Measurements from ENCODE around the gene HDAC4.

The HDAC4 gene

GRCh38 chr2:239306274-239307220, 94.3 kb downstream of the HDAC4 start:
- WGBS (ENCODE audit: insufficient coverage, insufficient read length): no CpG with 5 or more reads among the region's 25 CpGs

DNA sequence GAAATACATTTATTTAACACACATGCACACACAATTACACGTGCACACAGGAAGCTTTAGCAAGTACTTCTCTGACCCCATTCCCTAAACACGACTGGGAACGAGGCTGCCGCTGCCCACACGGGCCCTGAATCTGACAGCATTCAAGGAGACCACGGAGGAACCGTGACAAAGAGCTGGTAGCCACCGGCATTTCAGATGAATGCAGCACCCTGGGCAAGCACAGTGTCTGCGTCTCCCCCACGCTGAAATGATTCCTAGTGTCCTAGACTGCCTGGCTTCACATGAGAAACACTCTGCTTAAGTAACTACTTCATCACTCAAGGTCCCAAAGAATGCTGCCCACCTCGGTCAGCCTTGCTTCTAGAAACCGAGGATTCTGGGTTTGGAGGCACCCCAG, 95.0 kb downstream of the HDAC4 start:
- Histone ChIP-seq H3K4me1 (ENCODE audit: control insufficient read depth, insufficient read depth, low read length) (peaks cover 3% of the 10 kb centered on the region; the same call in 1 of the 2 replicates), H3K9me3 (ENCODE audit: control insufficient read depth, insufficient read depth, low read length) (no peaks in the 10 kb centered on the region), H3K4me3 (ENCODE audit: low read length) (no peak overlapping the region), H3K27me3 (ENCODE audit: control insufficient read depth, insufficient read depth, low read length) (no peaks in the 10 kb centered on the region), H3K27ac (ENCODE audit: low read length) (no peak overlapping the region), H3K36me3 (ENCODE audit: control insufficient read depth, insufficient read depth, low read length) (no peaks in the 10 kb centered on the region)
- no CpG with 5 or more reads among the region's 12 CpGs for WGBS (ENCODE audit: insufficient coverage, insufficient read length)
- no peak for DNase-seq (ENCODE audit: low read depth, low spot score)

More at GRCh38 chr2:239306274-239307220, 94.3 kb downstream of the HDAC4 start:
- H3K4me3 ChIP-seq (ENCODE audit: low read length): no peak overlapping the region
- peaks cover 3% of the 10 kb centered on the region; the same call in 1 of the 2 replicates for H3K4me1 ChIP-seq (ENCODE audit: control insufficient read depth, insufficient read depth, low read length)
- H3K27me3 ChIP-seq (ENCODE audit: control insufficient read depth, insufficient read depth, low read length): no peaks in the 10 kb centered on the region
- no peak for DNase-seq (ENCODE audit: low read depth, low spot score)
- H3K27ac ChIP-seq (ENCODE audit: low read length): no peak overlapping the region
- H3K36me3 ChIP-seq (ENCODE audit: control insufficient read depth, insufficient read depth, low read length): no peaks in the 10 kb centered on the region
- no peaks in the 10 kb centered on the region for H3K9me3 ChIP-seq (ENCODE audit: control insufficient read depth, insufficient read depth, low read length)

DNA sequence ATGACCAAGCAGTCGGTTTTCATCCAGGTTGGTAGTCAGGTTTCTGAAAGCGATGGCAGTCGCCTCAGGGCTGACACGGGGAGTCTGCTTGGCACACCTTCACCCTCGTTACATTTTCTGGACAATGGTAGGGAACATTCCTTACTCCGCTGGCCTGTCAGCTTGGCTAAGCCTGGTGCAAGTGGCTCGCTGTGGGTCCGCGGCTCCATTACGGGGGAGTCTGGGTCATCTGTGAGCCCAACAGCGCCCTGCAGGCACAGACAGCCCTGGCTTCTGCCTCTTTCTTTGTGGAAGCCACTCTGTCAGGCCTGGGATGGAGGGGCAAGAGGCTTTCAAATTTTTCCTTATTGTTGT, 95.6 kb downstream of the HDAC4 start:
- H3K27ac ChIP-seq (ENCODE audit: low read length): no peak overlapping the region

DNA sequence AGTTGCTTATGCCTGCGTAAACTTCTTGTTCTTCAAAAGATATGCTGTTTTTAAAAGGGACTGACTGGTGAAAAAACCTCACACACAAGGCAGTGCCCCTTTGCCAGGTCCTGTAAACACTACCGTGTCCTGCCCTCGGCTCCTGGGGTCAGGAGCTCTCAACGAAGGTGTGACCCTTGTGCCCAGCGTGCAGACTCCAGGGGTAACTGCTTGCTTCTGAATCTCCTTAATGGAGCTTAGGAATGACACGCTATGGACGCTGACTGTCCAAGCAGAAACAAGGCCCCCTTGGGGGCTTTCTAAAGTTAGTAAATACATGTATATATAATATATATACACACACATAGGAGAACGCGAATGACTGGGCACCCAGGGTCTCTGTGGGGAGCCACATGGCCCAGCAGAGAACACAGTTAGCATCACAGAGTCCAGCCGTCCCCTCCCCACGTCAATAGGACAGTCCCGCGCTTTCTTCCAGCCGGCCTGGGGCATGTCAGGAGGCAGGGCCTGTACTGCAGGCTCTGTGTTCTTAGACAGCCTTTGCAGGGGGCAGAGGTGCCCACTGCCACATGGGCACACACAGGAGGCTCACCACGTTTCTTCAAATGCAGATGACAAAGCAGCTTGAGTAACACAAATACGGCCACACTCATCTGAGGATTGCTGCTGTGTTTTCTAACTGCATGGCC, 96.1 kb downstream of the HDAC4 start:
- no peaks in the 10 kb centered on the region for H3K9me3 ChIP-seq (ENCODE audit: control insufficient read depth, insufficient read depth, low read length)
- no peak overlapping the region for H3K27ac ChIP-seq (ENCODE audit: low read length)
- no peaks in the 10 kb centered on the region for H3K27me3 ChIP-seq (ENCODE audit: control insufficient read depth, insufficient read depth, low read length)
- H3K4me1 ChIP-seq (ENCODE audit: control insufficient read depth, insufficient read depth, low read length): peaks cover 3% of the 10 kb centered on the region; the same call in 1 of the 2 replicates
- no peaks in the 10 kb centered on the region for H3K36me3 ChIP-seq (ENCODE audit: control insufficient read depth, insufficient read depth, low read length)
- H3K4me3 ChIP-seq (ENCODE audit: low read length): no peak overlapping the region
- DNase-seq (ENCODE audit: low read depth, low spot score): no peak
- no CpG with 5 or more reads among the region's 16 CpGs for WGBS (ENCODE audit: insufficient coverage, insufficient read length)

More for the DNA sequence above, 95.6 kb downstream of the HDAC4 start:
- Histone ChIP-seq H3K27me3 (ENCODE audit: control insufficient read depth, insufficient read depth, low read length) (no peaks in the 10 kb centered on the region), H3K36me3 (ENCODE audit: control insufficient read depth, insufficient read depth, low read length) (no peaks in the 10 kb centered on the region), H3K4me3 (ENCODE audit: low read length) (no peak overlapping the region), H3K9me3 (ENCODE audit: control insufficient read depth, insufficient read depth, low read length) (no peaks in the 10 kb centered on the region), H3K4me1 (ENCODE audit: control insufficient read depth, insufficient read depth, low read length) (peaks cover 3% of the 10 kb centered on the region; the same call in 1 of the 2 replicates)
- WGBS (ENCODE audit: insufficient coverage, insufficient read length): no CpG with 5 or more reads among the region's 11 CpGs
- no peak for DNase-seq (ENCODE audit: low read depth, low spot score)

DNA sequence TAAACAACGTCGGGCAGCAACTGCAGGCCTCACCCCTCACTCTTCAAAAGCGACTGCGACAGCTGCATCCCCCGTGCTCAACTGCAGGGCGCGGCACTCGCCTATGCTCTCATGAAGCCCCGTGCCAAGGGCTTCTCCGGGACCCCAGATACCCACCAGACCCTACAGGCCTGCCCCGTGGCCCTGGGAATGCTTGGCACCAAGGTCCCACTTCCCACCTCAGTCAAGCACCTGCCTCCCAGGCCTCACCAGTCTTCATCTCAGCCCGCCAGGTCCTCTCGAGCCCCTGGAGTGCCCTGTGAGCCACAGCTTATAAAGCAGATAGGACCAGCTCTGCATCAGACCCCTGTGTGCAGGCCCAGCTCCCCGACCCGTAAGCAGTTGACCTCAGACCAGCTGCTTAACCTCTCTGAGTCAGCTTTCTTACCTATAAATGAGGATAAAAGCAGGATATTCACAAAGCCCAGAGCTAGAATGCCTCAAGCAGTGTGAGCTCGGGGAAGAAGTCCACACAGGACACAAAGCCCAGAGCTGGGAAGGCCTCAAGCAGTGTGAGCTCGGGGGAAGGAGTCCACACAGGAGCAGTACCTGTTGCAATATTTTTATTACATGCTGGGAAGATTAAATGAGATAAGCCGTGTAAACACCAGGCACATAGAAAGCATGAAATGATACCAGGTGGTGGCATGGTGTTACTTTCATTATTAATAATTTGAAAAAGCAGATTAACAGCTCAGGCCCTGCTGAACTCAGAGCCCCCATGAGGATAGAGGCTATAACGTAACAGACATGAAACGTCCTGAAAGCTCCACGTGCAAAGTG, 96.9 kb downstream of the HDAC4 start:
- no peaks in the 10 kb centered on the region for H3K27me3 ChIP-seq (ENCODE audit: control insufficient read depth, insufficient read depth, low read length)
- H3K4me1 ChIP-seq (ENCODE audit: control insufficient read depth, insufficient read depth, low read length): peaks cover 3% of the 10 kb centered on the region; the same call in 1 of the 2 replicates
- DNase-seq (ENCODE audit: low read depth, low spot score): no peak
- no peaks in the 10 kb centered on the region for H3K9me3 ChIP-seq (ENCODE audit: control insufficient read depth, insufficient read depth, low read length)
- H3K27ac ChIP-seq (ENCODE audit: low read length): no peak overlapping the region
- no peak overlapping the region for H3K4me3 ChIP-seq (ENCODE audit: low read length)
- no peaks in the 10 kb centered on the region for H3K36me3 ChIP-seq (ENCODE audit: control insufficient read depth, insufficient read depth, low read length)
- no CpG with 5 or more reads among the region's 21 CpGs for WGBS (ENCODE audit: insufficient coverage, insufficient read length)

DNA sequence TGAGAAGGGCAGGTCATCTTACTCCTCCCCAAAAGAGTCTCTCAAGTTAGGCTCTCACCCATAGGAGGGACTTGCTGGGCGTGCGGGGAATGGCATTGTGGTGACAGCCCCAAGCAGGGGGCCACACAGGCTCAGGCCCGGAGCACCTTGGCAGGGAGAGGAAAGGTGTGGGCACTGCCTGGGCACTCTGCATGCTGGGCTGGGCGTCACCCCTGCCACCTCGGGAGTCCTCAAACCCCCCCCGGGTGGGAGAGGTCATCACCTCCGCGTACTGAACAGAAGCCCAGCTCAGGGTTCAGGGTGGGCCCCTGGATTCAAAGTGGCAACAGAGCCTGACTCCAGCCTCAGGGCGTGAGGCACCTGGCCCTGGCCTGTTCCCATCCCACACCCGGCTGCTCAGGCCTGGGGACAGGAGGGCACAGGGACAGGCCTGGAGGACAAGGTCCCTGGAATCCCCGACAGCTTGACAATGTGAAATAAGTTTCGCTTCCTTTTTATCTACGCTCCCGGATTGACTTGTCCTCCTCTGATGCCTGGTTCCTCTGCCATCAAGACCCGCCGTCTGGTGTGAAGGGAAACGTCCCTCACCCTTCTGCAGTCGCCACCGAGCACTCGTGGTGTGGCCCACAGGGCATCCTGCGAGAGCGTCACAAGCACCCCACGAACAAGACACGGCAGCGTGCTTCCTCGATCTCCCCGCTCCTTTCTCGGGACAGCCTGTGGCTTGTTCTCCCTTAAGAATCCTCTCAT, 97.8 kb downstream of the HDAC4 start:
- H3K27ac ChIP-seq (ENCODE audit: low read length): no peak overlapping the region
- WGBS (ENCODE audit: insufficient coverage, insufficient read length): no CpG with 5 or more reads among the region's 28 CpGs
- no peaks in the 10 kb centered on the region for H3K9me3 ChIP-seq (ENCODE audit: control insufficient read depth, insufficient read depth, low read length)
- H3K4me1 ChIP-seq (ENCODE audit: control insufficient read depth, insufficient read depth, low read length): peaks cover 3% of the 10 kb centered on the region; the same call in 1 of the 2 replicates
- no peak overlapping the region for H3K4me3 ChIP-seq (ENCODE audit: low read length)
- H3K27me3 ChIP-seq (ENCODE audit: control insufficient read depth, insufficient read depth, low read length): no peaks in the 10 kb centered on the region
- no peaks in the 10 kb centered on the region for H3K36me3 ChIP-seq (ENCODE audit: control insufficient read depth, insufficient read depth, low read length)
- DNase-seq (ENCODE audit: low read depth, low spot score): no peak

DNA sequence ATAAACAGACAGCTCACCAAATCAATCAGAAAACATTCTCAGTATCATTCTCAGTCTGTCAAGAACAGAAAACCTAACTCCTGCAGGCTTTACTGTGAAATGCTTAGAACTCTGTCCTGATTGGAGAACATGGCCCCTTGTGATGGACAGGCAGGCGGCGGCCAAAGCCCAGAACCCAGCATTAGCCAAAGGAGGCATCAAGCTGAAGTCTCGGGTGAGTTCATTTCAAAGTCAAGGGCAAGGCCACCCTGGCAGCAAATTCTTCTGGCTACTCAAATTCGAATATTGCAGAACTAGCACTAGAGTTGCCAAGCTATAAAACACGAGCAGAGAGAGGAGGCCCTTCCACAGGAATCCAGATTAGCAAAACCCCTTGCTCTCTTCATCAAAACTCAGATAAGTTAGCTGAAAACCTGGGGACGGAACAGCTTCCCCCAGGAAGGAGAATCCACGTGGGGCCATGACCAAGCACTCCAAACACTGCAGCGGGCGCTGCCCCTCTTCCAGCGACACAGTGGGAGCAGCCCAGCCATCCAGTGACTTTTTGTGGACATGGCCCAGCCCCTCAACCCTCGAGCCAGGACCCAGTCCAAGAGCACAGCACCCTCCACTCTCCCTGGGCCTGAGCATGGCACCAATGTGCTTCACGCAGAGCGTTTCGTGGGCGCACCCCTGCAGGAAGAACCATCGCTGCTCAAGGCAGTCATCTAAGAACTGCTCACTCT, 98.6 kb downstream of the HDAC4 start:
- WGBS (ENCODE audit: insufficient coverage, insufficient read length): no CpG with 5 or more reads among the region's 16 CpGs
- Histone ChIP-seq H3K27me3 (ENCODE audit: control insufficient read depth, insufficient read depth, low read length) (no peaks in the 10 kb centered on the region), H3K36me3 (ENCODE audit: control insufficient read depth, insufficient read depth, low read length) (no peaks in the 10 kb centered on the region), H3K4me3 (ENCODE audit: low read length) (no peak overlapping the region), H3K9me3 (ENCODE audit: control insufficient read depth, insufficient read depth, low read length) (no peaks in the 10 kb centered on the region), H3K4me1 (ENCODE audit: control insufficient read depth, insufficient read depth, low read length) (peaks cover 3% of the 10 kb centered on the region; the same call in 1 of the 2 replicates), H3K27ac (ENCODE audit: low read length) (no peak overlapping the region)
- no peak for DNase-seq (ENCODE audit: low read depth, low spot score)

GRCh38 chr2:239300871-239301735, 99.7 kb downstream of the HDAC4 start:
- no peak overlapping the region for H3K4me3 ChIP-seq (ENCODE audit: low read length)
- DNase-seq (ENCODE audit: low read depth, low spot score): no peak
- H3K9me3 ChIP-seq (ENCODE audit: control insufficient read depth, insufficient read depth, low read length): no peaks in the 10 kb centered on the region
- peaks cover 5% of the 10 kb centered on the region for H3K4me1 ChIP-seq (ENCODE audit: control insufficient read depth, insufficient read depth, low read length)
- no peaks in the 10 kb centered on the region for H3K36me3 ChIP-seq (ENCODE audit: control insufficient read depth, insufficient read depth, low read length)
- WGBS (ENCODE audit: insufficient coverage, insufficient read length): no CpG with 5 or more reads among the region's 26 CpGs
- no peaks in the 10 kb centered on the region for H3K27me3 ChIP-seq (ENCODE audit: control insufficient read depth, insufficient read depth, low read length)
- H3K27ac ChIP-seq (ENCODE audit: low read length): no peak overlapping the region

DNA sequence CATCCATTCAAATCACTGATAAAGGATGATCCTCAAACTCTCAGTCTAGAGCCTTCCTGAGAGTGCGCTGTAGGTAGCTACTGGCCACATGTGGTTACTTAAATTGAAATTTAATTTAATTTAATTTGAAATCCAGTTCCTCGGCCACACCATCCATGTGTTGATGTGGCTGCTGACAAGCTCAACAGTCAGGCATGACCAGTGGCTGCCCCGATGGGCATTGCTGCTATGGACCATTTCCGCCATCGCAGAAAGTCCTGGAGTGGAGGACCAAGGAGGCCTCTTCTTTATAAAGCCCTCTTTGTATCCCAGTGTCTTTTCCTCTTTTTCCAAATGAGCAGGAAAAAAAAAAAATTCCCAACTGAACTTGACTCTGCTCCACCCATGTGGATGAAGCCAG, 100.6 kb downstream of the HDAC4 start:
- no peaks in the 10 kb centered on the region for H3K27me3 ChIP-seq (ENCODE audit: control insufficient read depth, insufficient read depth, low read length)
- WGBS (ENCODE audit: insufficient coverage, insufficient read length): no CpG with 5 or more reads among the region's 5 CpGs
- H3K4me3 ChIP-seq (ENCODE audit: low read length): no peak overlapping the region
- DNase-seq (ENCODE audit: low read depth, low spot score): no peak
- H3K9me3 ChIP-seq (ENCODE audit: control insufficient read depth, insufficient read depth, low read length): no peaks in the 10 kb centered on the region
- H3K4me1 ChIP-seq (ENCODE audit: control insufficient read depth, insufficient read depth, low read length): peaks cover 9% of the 10 kb centered on the region
- no peaks in the 10 kb centered on the region for H3K36me3 ChIP-seq (ENCODE audit: control insufficient read depth, insufficient read depth, low read length)
- no peak overlapping the region for H3K27ac ChIP-seq (ENCODE audit: low read length)

All from iPS DF 6.9 (cell line).